K562 (cell line): ENCODE results near the gene GCN1. TPM values are rescaled to one million over a fixed set of nuclear protein-coding genes. Genes with fewer than 3 reads are reported as not detected.

ENCODE experiments used
- ATAC-seq: fragments of 200-7000 bp; cut with Tn5 transposase; 3 replicates; pipeline ENCODE4 v1.9.1; 2020; ENCODE audit warnings: moderate library complexity
- BruUV-seq: library from RNA; stranded (reverse); fragments of 400-500 nt; replicated peaks from 2 replicates; lab custom pipeline; 2021; lab: Mats Ljungman, UMichigan
- CTCF ChIA-PET: fragments of 300-600 bp; formaldehyde crosslinking; extraction: SDS; loops from one replicate; lab custom pipeline; 2021; ENCODE audit warnings: low intra/inter-chr PET ratio; lab: Yijun Ruan, JAX
- POLR2A ChIA-PET: fragments of 300-600, 350-650 bp; sonication (Branson Sonifier 250); formaldehyde crosslinking; extraction: SDS; loops from one replicate; lab custom pipeline; 2021; ENCODE audit warnings: antibody characterized with exemption, inconsistent platforms; lab: Yijun Ruan, JAX
- DNase-seq, 4 experiments: peaks; one replicate each; pipeline versions ENCODE4 v3.0.0 to v3.0.0-alpha.2; 2011 to 2018; ENCODE audit warnings: low spot score in 3 of 4, mixed read lengths in 3 of 4; ENCODE audit errors: extremely low read depth in 1 of 4
- FAIRE-seq: peaks from 2 replicates; lab custom pipeline; 2011; peaks lifted over from hg19 to GRCh38; lab: Jason Lieb, UNC
- H2AFZ ChIP-seq: 2 replicates; pipeline ENCODE4 v1.6.0; 2011; ENCODE audit warnings: low read depth, low read length, control low read depth, inconsistent platforms
- H3K27ac ChIP-seq: fragments of 200-600 bp; 3 replicates; pipeline ENCODE4 v1.8.0; 2011; ENCODE audit warnings: low read depth, mild to moderate bottlenecking, control low read depth, inconsistent platforms, low read length, moderate library complexity, mixed read lengths; ENCODE audit errors: extremely low read depth
- H3K27me3 ChIP-seq, 2 experiments: fragments of 300-600 bp in 1 of 2; 2 replicates in 1 of 2; 3 replicates in 1 of 2; pipeline versions ENCODE4 v1.6.0 to v1.8.0; 2011; ENCODE audit warnings: inconsistent platforms in 2 of 2, low read length in 2 of 2, mild to moderate bottlenecking in 1 of 2, mixed read lengths in 1 of 2, moderate library complexity in 1 of 2; ENCODE audit not compliant: control insufficient read depth in 2 of 2, insufficient read depth in 2 of 2
- H3K36me3 ChIP-seq: fragments of 300-600 bp; 3 replicates; pipeline ENCODE4 v1.8.0; 2011; ENCODE audit warnings: mild to moderate bottlenecking, low read length, inconsistent platforms; ENCODE audit not compliant: control insufficient read depth, insufficient read depth
- H3K4me1 ChIP-seq, 2 experiments: fragments of 200-600 bp in 1 of 2; replicated peaks in 1 of 2; 2 replicates in 1 of 2; 3 replicates in 1 of 2; pipeline versions ENCODE4 v1.5.1 to v1.8.0; 2011; ENCODE audit warnings: inconsistent platforms in 2 of 2, low read length in 2 of 2, mild to moderate bottlenecking in 1 of 2, mixed read lengths in 1 of 2, moderate library complexity in 1 of 2; ENCODE audit not compliant: control insufficient read depth in 2 of 2, insufficient read depth in 2 of 2
- H3K4me2 ChIP-seq: 2 replicates; pipeline ENCODE4 v1.6.1; 2011; ENCODE audit warnings: low read length, control low read depth, inconsistent platforms, mixed read lengths; ENCODE audit not compliant: insufficient read depth
- H3K4me3 ChIP-seq: fragments of 200-600 bp; sonication (generic), shearing (Covaris generic); 2 replicates; pipeline ENCODE4 v1.5.1; 2016; ENCODE audit warnings: control low read depth, inconsistent platforms
- H3K79me2 ChIP-seq: fragments of 200-600 bp; 3 replicates; pipeline ENCODE4 v1.8.0; 2011; ENCODE audit warnings: low read length, inconsistent platforms; ENCODE audit not compliant: control insufficient read depth, insufficient read depth
- H3K9ac ChIP-seq, 2 experiments: 2 replicates each; pipeline versions ENCODE4 v1.6.0 to v1.6.1; 2011; ENCODE audit warnings: low read depth in 2 of 2, low read length in 2 of 2, control low read depth in 1 of 2, inconsistent platforms in 1 of 2, mild to moderate bottlenecking in 1 of 2, mixed read lengths in 1 of 2; ENCODE audit not compliant: insufficient read depth in 1 of 2
- H3K9me1 ChIP-seq: one replicate; pipeline ENCODE4 v1.6.0; 2011; ENCODE audit warnings: inconsistent platforms, mild to moderate bottlenecking, low read length, moderate library complexity; ENCODE audit not compliant: control insufficient read depth, insufficient read depth
- H3K9me3 ChIP-seq: replicated peaks from 2 replicates; pipeline ENCODE4 v1.5.1; 2011; ENCODE audit warnings: low read depth, low read length, inconsistent platforms; ENCODE audit not compliant: control insufficient read depth, insufficient read depth
- H4K20me1 ChIP-seq: replicated peaks from 2 replicates; pipeline ENCODE4 v1.6.1; 2011; ENCODE audit warnings: low read length, inconsistent platforms, mixed read lengths; ENCODE audit not compliant: control insufficient read depth, insufficient read depth
- ARID1B ChIP-seq: fragments of 450-650 bp; IDR thresholded peaks from 2 replicates; pipeline ENCODE4 v1.6.1; 2016; ENCODE audit warnings: antibody characterized with exemption, mild to moderate bottlenecking, inconsistent platforms
- BDP1 ChIP-seq: IDR thresholded peaks from 3 replicates; pipeline ENCODE4 v1.6.1; 2011; ENCODE audit not compliant: insufficient read length, insufficient read depth
- BRF2 ChIP-seq: IDR thresholded peaks from 3 replicates; pipeline ENCODE4 v1.6.1; 2011; ENCODE audit warnings: borderline replicate concordance, mild to moderate bottlenecking; ENCODE audit not compliant: insufficient read length, insufficient read depth
- CREM ChIP-seq: IDR thresholded peaks from 2 replicates; pipeline ENCODE4 v1.6.1; 2014; ENCODE audit warnings: antibody characterized with exemption, low read depth
- E2F8 ChIP-seq: fragments of 450-650 bp; IDR thresholded peaks from 2 replicates; pipeline ENCODE4 v1.7.1; 2018; ENCODE audit warnings: mild to moderate bottlenecking, low read depth; ENCODE audit not compliant: partially characterized antibody
- ELF4 ChIP-seq: fragments of 450-650 bp; formaldehyde crosslinking; IDR thresholded peaks from 2 replicates; pipeline ENCODE4 v1.4.0; 2022; ENCODE audit warnings: missing genetic modification characterization
- FOS ChIP-seq: IDR thresholded peaks from 3 replicates; pipeline ENCODE4 v1.6.1; 2011; ENCODE audit not compliant: insufficient read length; ENCODE audit errors: extremely low read depth
- HOXB6 ChIP-seq: fragments of 250-450 bp; sonication (Bioruptor Pico); IDR thresholded peaks from 2 replicates; pipeline ENCODE4 v1.5.1; 2022; ENCODE audit warnings: mild to moderate bottlenecking, borderline replicate concordance
- MAFK ChIP-seq: IDR thresholded peaks from 2 replicates; pipeline ENCODE4 v1.6.1; 2011; ENCODE audit warnings: low read length, improper control_type of control experiment
- MYC ChIP-seq, 2 experiments: fragments of 250-450 bp in 1 of 2; sonication (Bioruptor Pico) in 1 of 2; IDR thresholded peaks; 2 replicates each; pipeline versions ENCODE4 v1.5.1 to v1.6.1; 2012 to 2021; ENCODE audit warnings: low read depth in 2 of 2, borderline replicate concordance in 1 of 2, improper control_type of control experiment in 1 of 2, low read length in 1 of 2, mild to moderate bottlenecking in 1 of 2, moderate library complexity in 1 of 2
- NFYB ChIP-seq: IDR thresholded peaks from 2 replicates; pipeline ENCODE4 v1.6.1; 2011; ENCODE audit warnings: mild to moderate bottlenecking, moderate library complexity; ENCODE audit not compliant: insufficient read length; ENCODE audit errors: extremely low read depth
- PHF8 ChIP-seq: fragments of 200-600 bp; sonication (generic); IDR thresholded peaks from 2 replicates; pipeline ENCODE4 v1.6.1; 2012; ENCODE audit warnings: mixed run types, mild to moderate bottlenecking, inconsistent platforms, low read length, moderate library complexity, borderline replicate concordance
- PML ChIP-seq: IDR thresholded peaks from 2 replicates; pipeline ENCODE4 v1.6.1; 2012; ENCODE audit warnings: low read length, inconsistent platforms
- RBFOX2 ChIP-seq: fragments of 200-400 bp; formaldehyde crosslinking; IDR thresholded peaks from 2 replicates; pipeline ENCODE4 v1.6.1; 2017; ENCODE audit warnings: low read depth, mild to moderate bottlenecking, low read length, moderate library complexity
- SETDB1 ChIP-seq: IDR thresholded peaks from one replicate; pipeline ENCODE4 v1.6.1; 2012; ENCODE audit warnings: low read length, control low read depth, inconsistent platforms
- TBP ChIP-seq: optimal IDR thresholded peaks from 2 replicates; pipeline ENCODE3; 2011; ENCODE audit warnings: low read depth, low read length, improper control_type of control experiment
- YBX1 ChIP-seq: fragments of 450-650 bp; IDR thresholded peaks from 2 replicates; pipeline ENCODE4 v1.7.1; 2016; ENCODE audit warnings: mild to moderate bottlenecking
- ZNF253 ChIP-seq: fragments of 250-450 bp; sonication (Bioruptor Pico); conservative IDR thresholded peaks from 2 replicates; pipeline ENCODE4 v1.6.1; 2021; ENCODE audit warnings: mild to moderate bottlenecking
- ZNF551 ChIP-seq: fragments of 250-450 bp; sonication (Bioruptor Pico); IDR thresholded peaks from 2 replicates; pipeline ENCODE4 v1.5.0; 2021; ENCODE audit warnings: mild to moderate bottlenecking, moderate library complexity
- WGBS: fragments of 100-300 bp; shearing (Covaris generic); methylation state at CpG from one replicate; pipeline ENCODE4 v1.1.6; 2016; ENCODE audit warnings: low coverage, mixed read lengths; ENCODE audit not compliant: insufficient coverage; ENCODE audit errors: missing lambda C conversion rate; 5-methylcytosine and 5-hydroxymethylcytosine counted together
- in situ Hi-C: fragments of 300-500 bp; cut with MboI; formaldehyde crosslinking; loops from 4 replicates; pipeline ENCODE4 v1.15.0; 2018; ENCODE audit warnings: inconsistent platforms, mixed read lengths
- intact Hi-C: fragments of 100-400 bp; cut with micrococcal nuclease; formaldehyde crosslinking; loops from 2 replicates; pipeline ENCODE4 v1.14.2; 2022
- polyA plus RNA-seq, 8 experiments: library from polyadenylated mRNA; depleted of rRNA in 4 of 8; stranded (reverse) in 5 of 8; unstranded in 3 of 8; fragments of >200 nt; fragmentation: Nextera tagmentation in 2 of 8; fragmentation: Illumina TruSeq in 1 of 8; extraction: Ambion mirVana in 2 of 8; extraction: Trizol in 1 of 8; gene quantifications; 2 replicates each; pipeline versions ENCODE4 v1.2.1 to v1.2.3, GENCODE V29; 2011 to 2014; ENCODE audit warnings: inconsistent platforms in 1 of 8, missing spikeins in 1 of 8
- total RNA-seq, 7 experiments: library from RNA; depleted of rRNA in 6 of 7; stranded (reverse); fragments of >200 nt in 6 of 7; fragmentation: Illumina TruSeq in 2 of 7; extraction: Trizol in 2 of 7; gene quantifications; 2 replicates each; pipeline versions ENCODE4 v1.2.1 to v1.2.3, GENCODE V29; 2011 to 2021; ENCODE audit warnings: low replicate concordance in 1 of 7

The GCN1 gene
- total and polyA plus RNA-seq, 9 of the 15 experiments (the other 6 are each of a cell fraction or from before 2014, with no cell fraction given) = 11.9 to 190 (median 51.7) TPM

- Histone ChIP-seq H3K9me3 (no peaks in the 10 kb centered on the region), H3K27ac (no peak overlapping the region), H3K4me1 (peaks cover 0 to 28% of the 10 kb centered on the region in 2 experiments; a peak in 2 of 5 replicates), H4K20me1 (peaks cover 20% of the 10 kb centered on the region), H3K9ac (no peak overlapping the region), H3K79me2 (peaks cover 51% of the 10 kb centered on the region), H3K4me2 (no peak overlapping the region), H3K9me1 (no peaks in the 10 kb centered on the region), H3K27me3 (no peaks in the 10 kb centered on the region), H2AFZ (no peak overlapping the region), H3K4me3 (no peak overlapping the region), H3K36me3 (peaks cover 89% of the 10 kb centered on the region; the same call in 2 of the 3 replicates)
- ChIA-PET CTCF (no interaction called here), POLR2A (interaction anchor here (0.7 to 1.0 kb wide), 2 partner anchors 16 to 98 kb away, joined by 3 read pairs; partner anchors contain the start of gene RPLP0)
- 93% methylated on average over 11 of the region's 11 CpGs for WGBS
- in situ Hi-C loops = no loop called here
- intact Hi-C loops = no loop called here
- TF ChIP-seq RBFOX2 = no peak; the same call in 1 of the 2 replicates
- no peak for TF ChIP-seq ZNF253 (CRISPR knock-in tag)
- no peak for TF ChIP-seq MAFK
- no peak for TF ChIP-seq MYC (IDR thresholded peaks at IDR 0.05; ENCODE audit: low read depth, low read length)
- TF ChIP-seq MYC (CRISPR knock-in tag; IDR thresholded peaks at IDR 0.05; ENCODE audit: borderline replicate concordance, low read depth) = no peak
- no peak for TF ChIP-seq SETDB1
- no peak for TF ChIP-seq PHF8
- no peak for TF ChIP-seq HOXB6 (CRISPR knock-in tag)
- no peak for TF ChIP-seq FOS
- TF ChIP-seq NFYB = no peak
- TF ChIP-seq PML = no peak
- no peak for TF ChIP-seq ZNF551 (CRISPR knock-in tag)
- TF ChIP-seq TBP = no peak
- no peak for TF ChIP-seq YBX1
- TF ChIP-seq ELF4 (CRISPR knock-in tag) = no peak
- no peak for TF ChIP-seq BDP1
- TF ChIP-seq E2F8 = no peak
- TF ChIP-seq CREM = no peak
- no peak for TF ChIP-seq BRF2
- TF ChIP-seq ARID1B = no peak
- BruUV-seq = no TSS peak
- ATAC-seq (no peak), DNase-seq (no peak), FAIRE-seq (no peak)
These were observed 91.5 kb downstream of the GCN1 start for GRCh38 chr12:120103044-120103338.
